Fibroblast of the conjunctiva (primary cell): Measurements from ENCODE around the gene HOXA5.

ENCODE experiments used
- DNase-seq: peaks from one replicate; pipeline ENCODE4 v3.0.0-alpha.2; 2010; ENCODE audit warnings: low read depth

The HOXA5 gene

DNA sequence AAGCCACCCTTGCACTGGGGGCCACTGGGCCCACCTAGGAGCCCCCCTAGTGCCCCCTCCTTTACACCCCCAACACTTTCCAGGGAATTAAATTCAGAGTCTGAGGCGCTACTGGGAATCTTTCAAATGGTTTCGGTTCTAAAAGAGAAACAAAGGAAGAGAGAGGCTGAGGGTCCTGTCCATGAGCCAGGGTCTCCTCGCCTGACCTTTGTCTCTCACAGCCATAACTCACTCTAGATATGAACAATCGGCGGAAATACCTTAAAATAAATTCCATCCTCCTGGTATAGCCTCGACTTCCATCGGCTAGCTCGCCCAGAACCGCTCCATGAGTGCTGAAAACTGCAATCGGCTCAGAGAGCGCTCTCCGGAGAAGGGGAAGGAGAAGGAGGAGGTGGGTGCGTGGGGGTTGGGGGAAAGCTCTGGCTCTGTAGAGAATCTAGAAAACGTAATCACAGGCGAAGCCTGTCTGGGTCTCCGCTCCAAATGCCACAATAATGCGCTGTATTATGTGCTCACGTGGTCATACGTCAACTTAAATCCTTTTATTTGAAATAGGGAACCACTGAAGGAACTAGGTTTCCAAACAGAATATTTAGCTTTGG lies 25.5 kb downstream of the HOXA5 start:
- no peak for DNase-seq

DNA sequence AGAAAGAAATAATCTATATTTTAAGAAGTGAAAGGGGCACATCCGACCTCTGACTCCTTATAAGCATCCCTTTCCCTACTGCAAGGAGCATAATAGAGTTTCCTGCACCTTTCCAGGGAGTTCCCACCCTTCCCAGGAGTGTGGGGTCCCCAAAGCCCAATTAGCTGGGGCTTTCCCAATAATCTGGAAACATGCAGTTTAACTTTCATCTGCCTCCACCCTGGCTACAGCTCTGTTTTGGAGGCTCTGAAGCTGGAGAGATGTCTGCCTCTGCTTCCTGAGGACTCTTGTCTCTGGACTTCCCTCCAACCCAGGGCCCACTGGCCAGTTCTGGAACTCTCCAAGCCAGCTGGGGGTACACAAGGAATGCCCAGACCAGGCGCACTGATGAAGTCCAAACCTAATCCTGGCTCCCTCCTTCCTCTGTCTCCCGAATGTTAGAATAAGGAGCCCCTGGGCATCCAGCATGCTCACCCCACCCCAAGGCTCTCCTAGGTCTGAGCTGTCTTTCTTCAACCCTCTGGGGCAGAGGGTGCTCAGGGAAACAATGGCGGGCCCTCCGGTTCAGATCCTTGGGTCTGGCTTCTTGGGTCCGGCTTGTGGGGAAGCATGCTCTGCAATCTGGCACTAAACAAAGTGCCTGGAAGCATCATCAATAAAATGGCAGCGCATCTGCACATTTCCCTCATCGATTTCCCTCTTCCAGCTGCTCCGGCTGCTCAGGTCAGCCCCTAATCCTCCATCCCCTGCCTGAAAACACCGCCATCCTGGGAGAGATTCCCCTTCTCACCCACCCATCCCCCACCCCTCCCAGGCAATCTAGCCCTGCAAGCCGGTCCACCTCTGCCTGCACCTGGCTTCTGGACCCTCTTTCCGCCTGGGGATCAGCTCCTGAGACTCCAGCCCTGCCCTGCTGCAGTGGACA lies 26.3 kb downstream of the HOXA5 start:
- DNase-seq = no peak

DNA sequence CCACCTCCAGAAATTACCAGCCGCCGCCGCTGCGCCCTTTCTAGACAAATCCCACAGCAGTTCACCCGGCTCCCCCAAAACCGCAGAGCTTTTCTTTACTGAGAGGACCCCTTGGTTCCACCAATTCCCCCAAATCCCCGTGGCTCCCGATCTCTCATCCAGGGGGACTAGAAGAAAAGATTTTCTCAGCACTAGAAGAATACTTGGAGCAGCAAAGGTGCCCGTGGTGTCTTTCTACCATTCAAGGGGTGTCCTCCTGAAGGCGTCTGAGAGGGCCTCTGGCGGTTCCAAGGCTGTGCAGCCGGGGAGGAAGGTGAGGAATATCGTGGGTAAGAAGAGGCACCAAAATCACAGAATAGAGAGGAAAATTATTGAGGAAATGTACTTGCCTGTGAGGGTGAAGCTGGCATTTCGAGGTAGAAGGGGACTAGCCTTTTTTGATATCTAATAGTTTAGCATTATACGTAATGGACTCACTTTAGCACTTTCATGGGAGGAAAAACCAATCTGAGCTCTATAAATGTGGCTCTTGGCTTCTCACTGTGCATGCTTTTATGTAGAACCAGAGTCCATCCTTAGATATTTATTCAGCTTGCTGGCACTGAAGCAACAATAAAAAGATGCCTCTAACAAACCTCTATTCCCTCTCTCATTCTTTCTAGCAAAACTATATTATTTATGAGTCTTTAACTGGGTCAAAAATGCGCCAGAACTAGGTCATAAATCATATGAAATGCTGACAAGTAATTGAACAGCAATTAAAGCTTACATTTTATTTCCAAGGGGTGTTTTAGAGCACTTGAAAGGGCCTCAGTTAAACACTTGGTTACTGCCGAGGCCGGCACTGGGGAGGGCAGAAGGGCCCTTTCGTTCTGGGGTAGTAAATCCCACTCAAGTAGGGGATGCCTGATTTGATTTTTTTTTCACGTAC lies 27.2 kb downstream of the HOXA5 start:
- no peak for DNase-seq

DNA sequence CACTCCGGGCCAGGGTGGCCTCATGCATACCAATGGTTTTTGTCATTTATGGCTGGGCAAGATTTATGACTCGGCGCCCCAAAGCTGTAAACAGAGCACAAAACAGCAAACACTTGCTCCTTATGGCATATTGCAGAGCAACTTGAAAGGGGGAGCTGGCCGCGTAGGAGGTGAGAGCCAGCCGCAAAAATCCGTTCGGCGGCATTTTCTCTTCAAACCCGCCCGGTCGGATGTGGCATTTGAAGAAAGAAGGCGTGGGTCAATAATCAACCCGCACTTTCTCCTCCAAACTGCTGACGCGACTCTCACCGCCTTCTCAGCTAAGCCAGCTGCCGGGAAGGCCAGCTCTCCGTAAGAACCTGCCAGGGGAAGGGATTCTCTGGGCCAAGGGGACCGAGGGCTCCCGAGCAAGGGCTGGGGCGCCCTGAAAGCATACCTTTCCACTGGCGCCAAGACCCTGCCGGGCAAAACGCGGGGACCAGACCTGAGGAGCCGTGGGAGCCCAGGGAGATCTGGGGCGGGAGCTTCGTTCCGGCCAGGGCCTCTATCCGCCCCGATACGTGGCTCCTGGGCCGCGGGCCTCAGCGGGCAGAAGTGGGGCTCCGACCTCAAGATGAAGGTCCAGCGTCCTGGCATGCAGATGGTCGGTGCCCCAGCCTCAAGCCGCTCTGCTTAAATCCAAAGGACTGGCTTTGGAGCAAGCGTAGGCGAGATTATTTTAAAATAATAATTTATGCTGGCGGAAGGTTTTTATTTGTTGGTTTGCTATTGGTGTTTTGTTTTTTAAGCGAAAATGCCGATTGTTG lies 28.1 kb downstream of the HOXA5 start:
- DNase-seq = no peak

DNA sequence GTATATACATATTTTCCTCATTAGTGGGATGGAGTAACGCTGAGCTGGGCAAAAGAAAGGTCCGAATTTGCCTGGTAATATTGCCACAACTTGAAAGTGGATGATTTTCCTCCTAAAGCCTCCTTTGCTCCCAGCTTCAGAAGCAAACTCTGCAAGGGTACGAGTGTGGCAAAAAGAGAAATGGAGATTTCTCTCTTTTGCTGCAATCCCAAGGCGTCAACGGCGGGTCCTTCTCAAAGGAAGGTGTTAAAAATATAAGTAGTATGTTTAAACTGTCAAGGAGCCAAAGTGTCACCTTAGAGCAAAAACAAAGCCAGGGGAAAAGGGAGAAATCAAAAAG lies 28.6 kb downstream of the HOXA5 start:
- no peak for DNase-seq

DNA sequence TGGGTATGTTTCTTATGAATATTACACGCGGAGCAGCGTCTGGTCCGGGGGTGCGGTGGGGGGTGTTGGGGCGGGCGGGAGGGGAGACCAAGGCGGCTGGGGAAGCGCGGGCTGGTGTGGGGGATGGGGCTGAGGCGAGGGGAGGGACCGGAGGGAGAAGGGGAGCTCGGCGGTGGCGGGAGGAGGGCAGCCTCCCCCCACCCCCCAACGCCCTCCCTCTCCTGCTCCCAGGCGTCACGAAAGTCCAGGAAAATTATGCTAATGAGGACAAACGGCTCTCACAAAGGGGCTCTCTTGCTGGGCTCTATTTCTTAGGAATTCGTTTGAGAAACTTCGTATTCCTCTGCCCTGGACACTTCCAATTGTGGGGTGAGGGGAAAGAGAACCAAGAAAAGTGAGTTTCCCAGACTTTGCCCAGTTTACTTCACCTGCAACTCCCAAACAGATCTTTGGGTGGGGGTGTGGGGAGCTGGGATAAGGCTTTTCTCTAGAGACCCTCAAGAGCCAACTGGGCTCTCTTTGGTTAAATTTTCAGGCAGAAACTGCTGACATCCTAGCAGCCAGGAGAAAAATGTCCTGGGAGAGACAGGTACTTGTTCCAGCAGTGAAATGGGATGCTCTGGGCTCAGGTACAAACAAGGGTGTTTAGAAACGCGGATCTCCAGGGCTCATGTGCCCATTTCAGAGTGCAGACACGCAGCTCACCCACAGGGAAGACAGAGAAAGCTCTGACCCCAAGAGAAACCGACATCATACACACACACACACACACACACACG lies 29.3 kb downstream of the HOXA5 start:
- DNase-seq = no peak

DNA sequence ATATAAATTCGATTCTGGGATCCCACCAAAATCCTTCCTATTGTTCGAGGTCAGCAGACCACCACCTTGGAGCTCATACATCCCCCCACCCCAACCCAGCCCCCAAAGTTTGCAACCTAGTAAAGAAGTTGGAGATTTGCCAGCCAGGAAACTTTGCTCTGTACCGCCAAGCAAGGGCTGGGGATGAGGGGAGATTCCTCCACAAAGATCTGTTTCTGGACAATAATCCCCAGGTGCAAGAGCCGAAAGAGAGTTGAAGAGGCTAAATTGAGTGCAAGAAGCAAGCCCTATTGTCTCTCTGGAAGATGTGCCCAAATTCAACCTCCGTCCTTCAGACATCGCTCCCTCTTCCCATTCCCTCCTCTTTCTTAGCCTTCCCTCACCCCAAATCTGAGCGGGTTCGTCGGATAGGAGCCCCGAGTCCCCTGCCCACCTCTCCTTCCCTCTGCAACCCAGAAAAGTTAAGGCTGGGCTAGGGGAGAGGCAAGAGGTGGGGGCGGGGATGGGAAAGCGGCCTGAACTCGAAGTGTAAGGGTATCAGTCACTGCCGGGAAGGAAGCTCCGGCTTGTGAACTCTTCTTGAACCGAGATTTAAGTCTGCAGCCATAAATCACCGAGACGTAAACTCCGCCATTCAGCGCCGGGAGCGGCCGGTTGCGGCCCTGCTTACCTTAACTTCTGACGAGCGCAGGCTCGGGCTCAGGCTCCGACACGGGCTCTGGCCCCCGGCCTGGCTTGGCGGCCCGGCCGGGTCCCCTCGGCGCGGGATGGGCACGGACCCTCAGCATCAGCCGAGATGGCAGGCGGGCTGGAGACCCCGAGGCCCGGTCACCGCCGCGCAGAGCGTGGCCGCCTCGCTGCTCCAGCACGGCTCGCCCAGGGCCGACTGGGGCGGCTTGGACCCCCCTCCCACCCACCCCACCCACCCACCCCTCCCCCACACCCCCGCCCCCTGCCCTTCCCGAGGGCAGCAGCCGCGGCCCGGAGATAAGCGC lies 30.2 kb downstream of the HOXA5 start:
- DNase-seq = no peak

DNA sequence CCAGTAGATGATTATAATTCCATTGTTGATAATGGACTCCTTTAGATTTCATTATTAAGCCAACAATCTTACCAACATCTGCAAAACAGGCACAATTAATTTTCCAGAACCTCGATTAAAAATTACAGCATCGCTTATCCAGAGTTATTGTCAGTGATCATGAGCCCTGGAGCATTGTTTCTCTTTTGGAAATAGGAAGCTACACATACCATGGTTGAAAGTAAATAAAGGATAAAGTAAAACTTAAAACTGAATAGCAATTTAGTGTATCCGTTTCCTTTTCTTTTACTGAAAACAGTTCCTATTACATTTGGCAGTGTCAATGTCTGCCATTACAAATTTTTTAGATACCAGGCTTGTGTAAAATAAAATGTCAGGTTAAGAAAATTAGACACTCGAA lies 31.1 kb downstream of the HOXA5 start:
- DNase-seq = no peak

DNA sequence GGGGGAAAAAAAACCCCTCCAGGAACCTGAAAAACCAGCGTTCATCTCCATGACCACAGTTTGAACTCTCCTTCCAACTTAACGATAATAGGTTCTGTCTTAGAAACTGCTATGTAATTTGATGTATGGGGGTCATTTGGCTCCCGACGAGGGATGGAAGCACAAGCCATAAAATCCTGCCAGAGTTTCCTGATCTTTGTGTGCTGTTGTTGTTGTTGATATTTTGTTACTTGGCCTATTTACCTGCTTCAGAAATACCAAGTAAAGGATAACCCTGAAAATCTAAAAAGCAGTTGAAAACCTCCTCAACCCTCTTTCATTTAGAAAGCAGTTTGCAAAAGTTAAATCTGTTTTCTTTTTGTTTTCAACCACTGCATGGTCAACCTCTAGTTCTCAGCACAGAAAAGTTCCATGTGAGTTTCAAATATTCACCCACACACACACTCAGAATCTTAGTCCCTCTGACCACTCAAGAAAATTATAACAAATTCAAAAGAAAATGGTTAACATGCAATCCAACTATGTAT lies 31.7 kb downstream of the HOXA5 start:
- no peak for DNase-seq

DNA sequence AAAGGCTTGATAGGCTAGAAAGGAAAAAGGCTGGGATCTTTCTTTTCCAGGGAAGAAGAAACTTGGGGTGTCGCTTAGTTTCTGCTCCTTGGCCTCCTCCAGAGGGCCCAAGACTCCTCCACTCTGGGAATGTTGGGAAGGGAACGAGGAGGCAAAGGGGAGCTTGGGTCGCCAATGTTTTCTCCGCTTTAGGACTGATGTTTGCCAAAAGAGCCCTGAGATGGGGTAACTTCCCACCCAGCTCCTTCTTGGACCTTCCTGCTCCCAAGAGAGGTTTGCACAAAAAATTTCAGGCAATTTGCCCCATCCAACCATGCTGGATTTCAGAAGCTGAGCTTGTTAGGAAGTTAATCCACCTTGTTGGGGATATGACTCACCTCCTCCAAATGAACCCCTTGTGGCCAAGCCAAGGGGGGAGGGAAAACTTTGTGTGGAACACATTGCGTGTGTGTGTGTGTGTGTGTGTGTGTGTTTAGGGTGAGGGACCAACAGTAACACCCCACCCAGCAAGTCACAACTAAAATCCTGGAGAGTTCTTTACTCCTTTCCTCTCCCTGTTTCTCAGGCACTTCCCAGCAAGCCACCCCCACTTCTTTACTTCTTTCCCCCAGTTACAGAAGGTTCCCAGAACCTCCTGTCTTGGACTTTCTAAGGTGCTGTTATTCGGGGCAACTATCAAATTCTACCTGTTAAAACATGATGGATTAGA lies 32.3 kb downstream of the HOXA5 start:
- DNase-seq = no peak

DNA sequence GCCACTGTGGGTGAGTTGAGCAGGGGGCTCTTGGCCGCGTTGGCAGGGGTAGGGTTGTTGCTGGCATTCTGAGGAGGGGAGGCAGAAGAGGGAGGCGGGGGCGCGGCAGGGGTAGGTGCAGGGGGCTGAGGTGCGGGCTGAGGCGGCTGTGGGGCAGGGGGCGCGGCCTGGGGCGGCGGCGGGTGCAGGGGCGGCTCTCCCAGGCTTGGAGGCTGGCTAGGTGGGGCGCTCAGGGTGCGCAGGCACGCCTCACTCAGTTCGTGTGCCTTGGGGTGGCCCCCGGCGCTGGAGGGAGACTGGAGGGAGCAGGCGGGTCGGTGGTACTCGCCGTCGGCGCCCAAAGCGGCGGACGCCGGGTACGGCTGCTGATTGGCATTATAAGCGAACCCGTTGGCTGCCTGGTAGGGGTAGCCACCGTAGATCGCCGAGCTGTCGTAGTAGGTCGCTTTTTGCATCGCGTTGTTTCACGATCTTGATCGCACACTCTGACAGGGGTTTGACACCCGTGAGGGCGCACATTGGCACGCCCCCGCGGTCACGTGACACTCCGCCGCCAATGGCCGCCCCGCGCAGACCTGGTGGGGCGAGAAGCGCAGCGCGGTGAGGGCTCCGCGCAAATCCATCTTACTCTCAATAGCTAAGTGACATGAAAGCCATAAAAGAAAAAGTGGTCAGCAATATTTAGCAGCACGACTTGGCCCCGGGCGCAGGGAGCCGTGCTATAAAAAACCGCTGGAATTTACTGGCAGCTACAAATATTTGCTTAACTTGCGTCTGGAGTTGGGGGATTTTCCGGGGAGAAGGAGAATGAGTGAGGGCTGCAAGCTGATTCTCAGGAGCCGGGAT lies 33.1 kb downstream of the HOXA5 start:
- DNase-seq = no peak

DNA sequence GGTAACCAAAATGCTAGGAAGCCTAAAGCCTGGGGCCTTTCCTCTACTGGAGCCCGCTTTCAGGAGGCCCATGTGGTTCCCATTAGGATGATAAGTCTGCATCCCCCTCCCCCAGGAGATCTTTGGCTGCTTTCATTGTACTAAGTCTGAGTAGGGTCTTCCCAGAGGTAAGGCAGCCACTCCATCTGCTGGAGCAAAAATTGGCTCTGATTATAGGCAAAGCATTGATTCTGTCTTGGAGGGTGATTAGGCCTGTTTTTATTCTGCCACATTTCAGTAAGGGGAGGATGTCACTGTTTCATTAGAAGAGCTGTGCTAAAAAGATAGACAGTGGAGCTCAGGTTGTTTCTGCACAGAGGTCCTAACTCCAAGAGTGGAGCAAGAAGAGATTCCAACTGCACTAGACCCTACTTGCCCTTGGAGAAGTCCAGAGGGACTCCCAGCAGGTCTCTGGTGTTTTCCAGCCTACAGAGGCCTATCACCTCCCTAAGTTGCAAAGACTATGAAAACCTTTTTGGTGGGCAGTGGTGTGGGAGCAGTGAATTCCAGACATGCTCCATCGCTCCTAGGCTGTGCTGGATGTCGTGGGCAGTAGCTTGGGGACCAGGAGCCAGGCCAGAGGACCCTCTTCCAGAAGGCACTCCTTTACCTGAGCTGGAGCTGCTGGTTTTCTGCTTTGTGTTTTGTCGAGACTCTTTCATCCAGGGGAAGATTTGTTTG lies 33.9 kb downstream of the HOXA5 start:
- no peak for DNase-seq

DNA sequence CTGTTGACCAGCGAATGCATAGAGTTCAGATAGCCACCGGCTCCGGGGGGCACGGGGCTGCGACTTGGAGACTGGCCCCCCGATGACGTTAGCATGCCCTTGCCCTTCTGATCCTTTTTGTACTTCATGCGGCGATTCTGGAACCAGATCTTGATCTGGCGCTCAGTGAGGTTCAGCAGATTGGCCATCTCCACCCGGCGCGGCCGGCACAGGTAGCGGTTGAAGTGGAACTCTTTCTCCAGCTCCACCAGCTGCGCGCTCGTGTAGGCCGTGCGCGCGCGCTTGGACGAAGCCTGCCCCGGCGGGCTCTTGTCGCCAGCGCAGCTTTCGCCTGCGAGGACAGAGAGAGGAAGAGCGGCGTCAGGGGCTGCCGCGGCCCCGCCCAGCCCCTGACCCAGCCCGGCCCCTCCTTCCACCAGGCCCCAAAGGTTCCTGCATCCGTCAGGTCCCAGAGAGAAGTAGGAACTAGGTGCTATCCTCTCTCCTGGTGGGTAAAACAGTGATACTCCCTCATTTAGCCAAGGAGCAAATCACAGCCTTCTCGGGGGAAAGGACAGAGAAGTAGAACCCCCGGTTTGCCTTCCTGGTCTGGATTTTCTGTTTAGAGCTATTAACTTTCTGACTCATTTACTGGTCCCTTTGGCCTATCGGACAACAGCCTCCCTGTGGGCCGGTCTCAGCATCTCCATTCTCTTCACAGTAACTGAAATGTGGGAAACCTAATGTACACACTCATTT lies 34.9 kb downstream of the HOXA5 start:
- DNase-seq = no peak

DNA sequence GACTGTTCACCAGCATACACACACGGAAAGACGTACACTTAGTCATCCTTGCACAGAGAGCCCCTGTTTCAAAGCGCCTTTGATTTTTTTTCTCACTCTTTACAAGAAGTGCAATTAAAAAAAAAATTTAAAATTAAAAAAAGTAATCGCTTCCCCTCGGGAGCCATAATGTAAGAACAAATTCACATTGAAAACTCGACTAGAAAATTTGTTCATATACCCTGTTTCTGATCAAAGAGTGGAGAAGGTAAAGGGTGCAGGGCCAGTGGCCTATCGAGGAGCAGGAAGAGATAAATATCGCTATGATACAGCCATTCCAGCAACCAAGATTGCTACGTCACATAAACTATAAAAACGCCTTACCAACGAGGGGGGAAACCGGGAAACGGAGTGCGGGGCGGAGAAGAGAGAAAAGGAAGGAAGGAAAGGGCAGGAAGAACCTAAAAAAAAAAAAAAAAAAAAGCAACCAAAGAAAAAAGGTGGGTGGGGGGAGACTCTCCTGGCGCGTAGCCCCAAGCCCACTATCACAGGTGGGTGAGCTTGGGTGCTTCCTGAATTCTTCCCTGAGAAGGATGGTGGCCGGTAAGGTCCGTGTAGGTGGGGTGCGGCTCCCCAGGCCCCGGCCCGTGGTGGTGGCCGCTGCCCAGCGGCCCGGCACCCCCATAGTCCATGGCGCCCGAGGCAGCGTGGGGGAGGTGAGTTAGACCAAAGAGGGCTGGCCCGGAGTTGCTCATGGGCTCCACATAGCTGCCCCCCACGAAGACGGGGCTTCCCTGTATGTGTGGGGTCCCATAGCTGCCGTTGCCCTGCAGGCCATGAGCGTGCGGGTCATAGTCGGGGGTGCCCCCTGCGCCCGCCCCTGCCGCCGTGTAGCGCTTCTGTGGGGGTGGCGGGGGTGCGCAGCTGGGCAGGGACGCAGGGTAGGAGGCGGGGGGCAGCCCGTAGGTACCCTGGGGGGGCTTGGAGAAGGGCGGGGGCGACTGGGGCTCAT lies 35.8 kb downstream of the HOXA5 start:
- no peak for DNase-seq

DNA sequence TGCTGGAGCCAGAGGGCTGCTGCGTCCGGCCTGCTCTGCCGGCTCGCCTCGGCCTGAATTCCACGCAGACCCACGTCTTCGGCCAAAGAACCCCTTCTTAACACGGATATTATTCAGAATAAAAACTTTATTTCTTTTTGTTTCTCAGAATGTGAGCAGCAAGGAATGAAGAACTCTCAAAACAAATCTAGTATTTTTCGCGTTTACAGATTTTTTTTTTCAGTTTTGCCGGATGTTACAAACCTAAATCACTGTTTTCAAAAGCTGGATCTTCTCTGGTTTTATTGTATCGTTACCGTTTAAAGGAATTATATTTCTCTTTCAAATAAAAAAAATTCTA lies 36.6 kb downstream of the HOXA5 start:
- DNase-seq = no peak
